H9 (cell line): Measurements from ENCODE around the gene TPD52L1. TPM values are rescaled to one million over a fixed set of nuclear protein-coding genes. Genes with fewer than 3 reads are reported as not detected.

Experiments
- DNase-seq: peaks from one replicate; pipeline ENCODE4 v3.0.0-alpha.2; 2017
- H2AFZ ChIP-seq: one replicate; pipeline ENCODE4 v1.6.1; 2013; ENCODE audit warnings: mild to moderate bottlenecking, low read length, control low read depth, moderate library complexity
- H2AK5ac ChIP-seq: 2 replicates; pipeline ENCODE4 v1.6.1; 2013; ENCODE audit warnings: low read length, control low read depth, mixed read lengths; ENCODE audit not compliant: insufficient read length
- H2BK120ac ChIP-seq: one replicate; pipeline ENCODE4 v1.6.1; 2013; ENCODE audit warnings: low read depth, mild to moderate bottlenecking, low read length, control low read depth, inconsistent platforms; ENCODE audit not compliant: poor library complexity, severe bottlenecking
- H2BK12ac ChIP-seq: 2 replicates; pipeline ENCODE4 v1.6.1; 2013; ENCODE audit warnings: low read length, control low read depth, mixed read lengths, low read depth; ENCODE audit not compliant: insufficient read length
- H2BK15ac ChIP-seq: 2 replicates; pipeline ENCODE4 v1.6.1; 2013; ENCODE audit warnings: low read depth, low read length, control low read depth
- H2BK20ac ChIP-seq: one replicate; pipeline ENCODE4 v1.6.1; 2013; ENCODE audit warnings: low read depth, mild to moderate bottlenecking, low read length, control low read depth, inconsistent platforms; ENCODE audit not compliant: poor library complexity, severe bottlenecking
- H2BK5ac ChIP-seq: 2 replicates; pipeline ENCODE4 v1.6.1; 2013; ENCODE audit warnings: low read length, control low read depth, mixed read lengths; ENCODE audit not compliant: insufficient read length
- H3K14ac ChIP-seq: 2 replicates; pipeline ENCODE4 v1.6.1; 2013; ENCODE audit warnings: low read length, control low read depth; ENCODE audit not compliant: insufficient read depth
- H3K18ac ChIP-seq: 2 replicates; pipeline ENCODE4 v1.6.1; 2013; ENCODE audit warnings: low read depth, mild to moderate bottlenecking, mixed read lengths, low read length, control low read depth; ENCODE audit not compliant: insufficient read length
- H3K23ac ChIP-seq: 2 replicates; pipeline ENCODE4 v1.6.1; 2013; ENCODE audit warnings: low read length, control low read depth, mixed read lengths, low read depth; ENCODE audit not compliant: insufficient read length
- H3K23me2 ChIP-seq: 2 replicates; pipeline ENCODE4 v1.6.1; 2013; ENCODE audit warnings: low read depth, mild to moderate bottlenecking, mixed read lengths, low read length, control low read depth; ENCODE audit not compliant: insufficient read length, poor library complexity, severe bottlenecking
- H3K27ac ChIP-seq: 2 replicates; pipeline ENCODE4 v1.5.1; 2013; ENCODE audit warnings: low read length, control low read depth, mixed read lengths, low read depth; ENCODE audit not compliant: insufficient read length
- H3K27me3 ChIP-seq: 2 replicates; pipeline ENCODE4 v1.6.1; 2013; ENCODE audit warnings: low read length, control low read depth, inconsistent platforms; ENCODE audit not compliant: insufficient read depth
- H3K4ac ChIP-seq: 2 replicates; pipeline ENCODE4 v1.6.1; 2013; ENCODE audit warnings: low read depth, mild to moderate bottlenecking, control low read depth, inconsistent platforms, low read length, moderate library complexity
- H3K4me1 ChIP-seq: 2 replicates; pipeline ENCODE4 v1.6.1; 2013; ENCODE audit warnings: low read length, control low read depth, inconsistent platforms; ENCODE audit not compliant: insufficient read depth
- H3K4me2 ChIP-seq: 2 replicates; pipeline ENCODE4 v1.6.1; 2013; ENCODE audit warnings: low read length, control low read depth, mixed read lengths; ENCODE audit not compliant: insufficient read length, insufficient read depth
- H3K56ac ChIP-seq: 2 replicates; pipeline ENCODE4 v1.6.1; 2013; ENCODE audit warnings: low read depth, mild to moderate bottlenecking, mixed read lengths, low read length, control low read depth; ENCODE audit not compliant: insufficient read length
- H3K79me1 ChIP-seq: 2 replicates; pipeline ENCODE4 v1.6.1; 2013; ENCODE audit warnings: low read depth, mild to moderate bottlenecking, moderate library complexity, low read length, control low read depth, inconsistent platforms; ENCODE audit not compliant: insufficient read depth, poor library complexity, severe bottlenecking
- H3K79me2 ChIP-seq: 2 replicates; pipeline ENCODE4 v1.6.1; 2013; ENCODE audit warnings: low read length, control low read depth, inconsistent platforms; ENCODE audit not compliant: insufficient read depth
- H3K9ac ChIP-seq: 2 replicates; pipeline ENCODE4 v1.6.1; 2013; ENCODE audit warnings: low read length, control low read depth, mixed read lengths; ENCODE audit not compliant: insufficient read length; ENCODE audit errors: extremely low read depth
- H3K9me3 ChIP-seq: one replicate; pipeline ENCODE4 v1.6.1; 2013; ENCODE audit warnings: low read depth, low read length, inconsistent platforms; ENCODE audit not compliant: control insufficient read depth
- H3T11ph ChIP-seq: one replicate; pipeline ENCODE4 v1.6.1; 2013; ENCODE audit warnings: mild to moderate bottlenecking, low read length, control low read depth, inconsistent platforms
- H4K20me1 ChIP-seq: one replicate; pipeline ENCODE4 v1.6.1; 2013; ENCODE audit not compliant: control insufficient read depth, insufficient read length, insufficient read depth
- H4K5ac ChIP-seq: 2 replicates; pipeline ENCODE4 v1.6.1; 2013; ENCODE audit warnings: low read depth, mild to moderate bottlenecking, mixed read lengths, low read length, control low read depth; ENCODE audit not compliant: insufficient read length
- H4K8ac ChIP-seq: replicated peaks from 2 replicates; pipeline ENCODE4 v1.6.1; 2013; ENCODE audit warnings: low read length, control low read depth, mixed read lengths, low read depth; ENCODE audit not compliant: insufficient read length
- H4K91ac ChIP-seq: 2 replicates; pipeline ENCODE4 v1.6.1; 2013; ENCODE audit warnings: low read depth, mild to moderate bottlenecking, moderate library complexity, mixed read lengths, low read length, control low read depth; ENCODE audit not compliant: insufficient read length
- H3K27ac Mint-ChIP-seq, 3 experiments: 2 replicates in 2 of 3; 3 replicates in 1 of 3; pipeline ENCODE4 v1.8.0; 2020 to 2021; ENCODE audit warnings: mixed read lengths in 3 of 3, mild to moderate bottlenecking in 1 of 3, moderate library complexity in 1 of 3
- H3K27me3 Mint-ChIP-seq: 2 replicates; pipeline ENCODE4 v1.8.0; 2021; ENCODE audit warnings: low read depth, mild to moderate bottlenecking, moderate library complexity, mixed read lengths
- H3K36me3 Mint-ChIP-seq, 3 experiments: 2 replicates in 2 of 3; 3 replicates in 1 of 3; pipeline ENCODE4 v1.8.0; 2020 to 2021; ENCODE audit warnings: low read depth in 3 of 3, mixed read lengths in 3 of 3; ENCODE audit not compliant: insufficient read depth in 1 of 3
- H3K4me1 Mint-ChIP-seq, 2 experiments: 2 replicates each; pipeline ENCODE4 v1.8.0; 2020; ENCODE audit warnings: mixed read lengths in 2 of 2
- H3K4me3 Mint-ChIP-seq, 2 experiments: 2 replicates in 1 of 2; 3 replicates in 1 of 2; pipeline ENCODE4 v1.8.0; 2020 to 2021; ENCODE audit warnings: mild to moderate bottlenecking in 2 of 2, mixed read lengths in 2 of 2, moderate library complexity in 1 of 2
- H3K9me3 Mint-ChIP-seq, 2 experiments: 2 replicates in 1 of 2; 3 replicates in 1 of 2; pipeline ENCODE4 v1.8.0; 2020; ENCODE audit warnings: mild to moderate bottlenecking in 2 of 2, mixed read lengths in 2 of 2, moderate library complexity in 1 of 2
- WGBS: extraction: QIAGEN DNeasy Blood & Tissue Kit; methylation state at CpG from one replicate; pipeline ENCODE4 v1.1.7; 2013; ENCODE audit warnings: missing lambda C conversion rate, low lambda C conversion rate, mixed read lengths; ENCODE audit not compliant: insufficient read length; ENCODE audit errors: extremely low coverage; 5-methylcytosine and 5-hydroxymethylcytosine counted together
- total RNA-seq: library from RNA; stranded (reverse); gene quantifications from 2 replicates; pipeline ENCODE4 v1.2.1, GENCODE V29; 2021
- TF ChIP-seq, protein P1 (sequence below): fragments of 200-600 bp; sonication (generic); conservative IDR thresholded peaks from 3 replicates; pipeline ENCODE4 v1.8.0; 2021; ENCODE audit warnings: antibody characterized with exemption, mild to moderate bottlenecking

The TPD52L1 gene
- total RNA-seq, 1 experiment from 2014 or later, result 6.6 TPM

- H3K9me3 Mint-ChIP-seq, result peaks cover 11 to 18% of the 10 kb centered on the region in 2 experiments; a peak in 4 of 5 replicates
- no peak overlapping the region for H3T11ph ChIP-seq
- no peak overlapping the region for H3K4ac ChIP-seq
- H3K27ac Mint-ChIP-seq, result no peak overlapping the region
- no peak overlapping the region for H2BK20ac ChIP-seq
- H3K23ac ChIP-seq, result no peak overlapping the region
- DNase-seq, result no peak
- no peak overlapping the region for H2BK120ac ChIP-seq
- no peak overlapping the region for H2BK12ac ChIP-seq
- H2AFZ ChIP-seq, result no peak overlapping the region
- no peak overlapping the region for H3K4me3 Mint-ChIP-seq
- H3K56ac ChIP-seq, result no peak overlapping the region
- peaks cover 2 to 14% (median 3%) of the 10 kb centered on the region in 3 experiments; a peak in 4 of 7 replicates for H3K36me3 Mint-ChIP-seq
- WGBS, result no CpG with 5 or more reads among the region's 4 CpGs
- no peak overlapping the region for H4K91ac ChIP-seq
- no peaks in the 10 kb centered on the region for H3K9me3 ChIP-seq
- H3K9ac ChIP-seq, result no peak overlapping the region
- H4K8ac ChIP-seq, result no peak overlapping the region
- no peaks in the 10 kb centered on the region for H3K79me1 ChIP-seq
- no peak overlapping the region for H3K18ac ChIP-seq
- no peak overlapping the region for H3K27ac ChIP-seq
- H3K14ac ChIP-seq, result no peak overlapping the region
- no peaks in the 10 kb centered on the region for H3K27me3 ChIP-seq
- no peaks in the 10 kb centered on the region for H3K23me2 ChIP-seq
- no peaks in the 10 kb centered on the region for H4K20me1 ChIP-seq
- no peaks in the 10 kb centered on the region for H3K4me1 Mint-ChIP-seq
- TF ChIP-seq, protein P1, sequence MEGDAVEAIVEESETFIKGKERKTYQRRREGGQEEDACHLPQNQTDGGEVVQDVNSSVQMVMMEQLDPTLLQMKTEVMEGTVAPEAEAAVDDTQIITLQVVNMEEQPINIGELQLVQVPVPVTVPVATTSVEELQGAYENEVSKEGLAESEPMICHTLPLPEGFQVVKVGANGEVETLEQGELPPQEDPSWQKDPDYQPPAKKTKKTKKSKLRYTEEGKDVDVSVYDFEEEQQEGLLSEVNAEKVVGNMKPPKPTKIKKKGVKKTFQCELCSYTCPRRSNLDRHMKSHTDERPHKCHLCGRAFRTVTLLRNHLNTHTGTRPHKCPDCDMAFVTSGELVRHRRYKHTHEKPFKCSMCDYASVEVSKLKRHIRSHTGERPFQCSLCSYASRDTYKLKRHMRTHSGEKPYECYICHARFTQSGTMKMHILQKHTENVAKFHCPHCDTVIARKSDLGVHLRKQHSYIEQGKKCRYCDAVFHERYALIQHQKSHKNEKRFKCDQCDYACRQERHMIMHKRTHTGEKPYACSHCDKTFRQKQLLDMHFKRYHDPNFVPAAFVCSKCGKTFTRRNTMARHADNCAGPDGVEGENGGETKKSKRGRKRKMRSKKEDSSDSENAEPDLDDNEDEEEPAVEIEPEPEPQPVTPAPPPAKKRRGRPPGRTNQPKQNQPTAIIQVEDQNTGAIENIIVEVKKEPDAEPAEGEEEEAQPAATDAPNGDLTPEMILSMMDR, result no peak
- H3K4me2 ChIP-seq, result no peak overlapping the region
- no peak overlapping the region for H4K5ac ChIP-seq
- no peaks in the 10 kb centered on the region for H3K79me2 ChIP-seq
- no peaks in the 10 kb centered on the region for H3K27me3 Mint-ChIP-seq
- no peak overlapping the region for H2AK5ac ChIP-seq
- H2BK15ac ChIP-seq, result no peak overlapping the region
- H3K4me1 ChIP-seq, result no peaks in the 10 kb centered on the region
- H2BK5ac ChIP-seq, result no peak overlapping the region
Observed at GRCh38 chr6:125237764-125238163, 84.2 kb downstream of the TPD52L1 start.
